ENCODE data around the gene BCHE. TPM values are rescaled to one million over a fixed set of nuclear protein-coding genes. Genes with fewer than 3 reads are reported as not detected.
"Not testable (repeated sequence)": the region's sequence is repeated elsewhere in the genome, so short reads cannot be mapped to it uniquely, and the experiment has no call there.

BCHE gene
- total and polyA plus RNA-seq, 3 donors from 2014 or later, result 1.1 to 7.4 (median 2.4) TPM

- H3K9me3 ChIP-seq, result no peaks in the 10 kb centered on the region
- H3K36me3 ChIP-seq (ENCODE audit: low read depth, missing control alignments), result no peaks in the 10 kb centered on the region
- intact Hi-C loops (cut with DNase I; ENCODE audit: low total_unique reads), result no loop called here
- no peak for TF ChIP-seq POLR2A (IDR thresholded peaks at IDR 0.05)
- TF ChIP-seq CTCF (IDR thresholded peaks at IDR 0.05), result no peak
- H3K27me3 ChIP-seq, result no peaks in the 10 kb centered on the region
- WGBS, 2 donors, result 69 to 74% methylated on average over 2 of the region's 2 CpGs
- DNase-seq, result no peak
- no peak overlapping the region for H3K27ac ChIP-seq
- no peak overlapping the region for H3K4me3 ChIP-seq
- no peaks in the 10 kb centered on the region for H3K4me1 ChIP-seq
Measured at GRCh38 chr3:165815682-165816081, 21.5 kb downstream of the BCHE start.

GRCh38 chr3:165814380-165814779 is 22.8 kb downstream of the BCHE start:
- Histone ChIP-seq H3K4me3 (no peak overlapping the region), H3K27me3 (no peaks in the 10 kb centered on the region), H3K27ac (no peak overlapping the region), H3K4me1 (no peaks in the 10 kb centered on the region), H3K9me3 (no peaks in the 10 kb centered on the region), H3K36me3 (ENCODE audit: low read depth, missing control alignments) (no peaks in the 10 kb centered on the region)
- no peak for DNase-seq
- TF ChIP-seq POLR2A (IDR thresholded peaks at IDR 0.05) (no peak), CTCF (IDR thresholded peaks at IDR 0.05) (no peak)
- intact Hi-C loops (cut with DNase I; ENCODE audit: low total_unique reads), result no loop called here
- WGBS, 2 donors, result 36 to 40% methylated on average over 1 of the region's 1 CpG

DNA sequence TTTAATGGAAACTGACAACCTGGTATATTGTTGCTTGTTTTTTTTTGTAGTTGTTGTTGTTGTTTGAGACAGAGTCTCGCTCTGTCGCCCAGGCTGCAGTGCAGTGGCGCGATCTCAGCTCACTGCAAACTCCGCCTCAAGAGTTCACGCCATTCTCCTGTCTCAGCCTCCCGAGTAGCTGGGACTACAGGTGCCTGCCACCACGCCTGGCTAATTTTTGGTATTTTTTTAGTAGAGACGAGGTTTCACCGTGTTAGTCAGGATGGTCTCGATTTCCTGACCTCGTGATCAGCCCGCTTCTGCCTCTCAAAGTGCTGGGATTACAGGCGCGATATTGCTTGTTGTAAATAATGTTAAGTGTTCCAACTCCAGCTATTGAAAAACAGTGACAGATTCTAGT is 29.3 kb downstream of the BCHE start:
- H3K36me3 ChIP-seq (ENCODE audit: low read depth, missing control alignments); DNase-seq; H3K27ac ChIP-seq; H3K27me3 ChIP-seq; H3K4me1 ChIP-seq; intact Hi-C loops (cut with DNase I; ENCODE audit: low total_unique reads); H3K9me3 ChIP-seq; H3K4me3 ChIP-seq: not testable (repeated sequence)
- whole genome bisulfite sequencing, 2 donors, result 75 to 78% methylated on average over 15 of the region's 15 CpGs

- H3K36me3 ChIP-seq (ENCODE audit: low read depth, missing control alignments), result no peaks in the 10 kb centered on the region
- TF ChIP-seq CTCF (IDR thresholded peaks at IDR 0.05) (no peak), POLR2A (IDR thresholded peaks at IDR 0.05) (no peak)
- no peaks in the 10 kb centered on the region for H3K4me1 ChIP-seq
- intact Hi-C loops (cut with DNase I; ENCODE audit: low total_unique reads), result no loop called here
- DNase-seq, result no peak
- no peaks in the 10 kb centered on the region for H3K9me3 ChIP-seq
- WGBS, 2 donors, result 65 to 78% methylated on average over 5 of the region's 5 CpGs
- no peak overlapping the region for H3K4me3 ChIP-seq
- H3K27me3 ChIP-seq, result no peaks in the 10 kb centered on the region
- no peak overlapping the region for H3K27ac ChIP-seq
Measured at GRCh38 chr3:165805946-165806561, 31.2 kb downstream of the BCHE start.

GRCh38 chr3:165803471-165803870 is 33.8 kb downstream of the BCHE start:
- intact Hi-C loops (cut with DNase I; ENCODE audit: low total_unique reads), result no loop called here
- Histone ChIP-seq H3K9me3 (no peaks in the 10 kb centered on the region), H3K36me3 (ENCODE audit: low read depth, missing control alignments) (no peaks in the 10 kb centered on the region), H3K4me3 (no peak overlapping the region), H3K4me1 (no peaks in the 10 kb centered on the region), H3K27me3 (no peaks in the 10 kb centered on the region), H3K27ac (no peak overlapping the region)
- DNase-seq, result no peak
- WGBS, 2 donors, result 81 to 86% methylated on average over 1 of the region's 1 CpG
- TF ChIP-seq CTCF (IDR thresholded peaks at IDR 0.05), result no peak
- TF ChIP-seq POLR2A (IDR thresholded peaks at IDR 0.05), result no peak
